Tibial nerve (tissue), 4 donors: ENCODE results near the gene SLX4IP. TPM values are rescaled to one million over a fixed set of nuclear protein-coding genes. Genes with fewer than 3 reads are reported as not detected.

Source experiments
- DNase-seq, 2 donors: peaks; one replicate each; pipeline ENCODE4 v3.0.0-alpha.2; 2019; ENCODE audit warnings: low spot score in 2 of 2
- H3K27ac ChIP-seq, 4 donors: fragments of 200-600 bp; sonication (generic) in 3 of 4; one replicate each; pipeline ENCODE4 v1.5.1; 2017 to 2019; ENCODE audit warnings: mild to moderate bottlenecking in 1 of 4
- H3K27me3 ChIP-seq, 2 donors: fragments of 200-600 bp; sonication (generic) in 1 of 2; one replicate each; pipeline versions ENCODE4 v1.5.1 to v1.6.0; 2017 to 2019
- H3K36me3 ChIP-seq, 3 donors: fragments of 200-600 bp; sonication (generic); one replicate each; pipeline ENCODE4 v1.5.1; 2018 to 2019
- H3K4me1 ChIP-seq, 4 donors: fragments of 200-600 bp; sonication (generic) in 3 of 4; one replicate each; pipeline ENCODE4 v1.5.1; 2017 to 2019
- H3K4me3 ChIP-seq, 4 donors: fragments of 200-600 bp; sonication (generic) in 3 of 4; one replicate each; pipeline ENCODE4 v1.5.1; 2017 to 2019; ENCODE audit warnings: mild to moderate bottlenecking in 1 of 4, moderate library complexity in 1 of 4
- H3K9me3 ChIP-seq, 4 donors: fragments of 200-600 bp; sonication (generic) in 3 of 4; one replicate each; pipeline ENCODE4 v1.5.1; 2017 to 2019
- CTCF ChIP-seq, 5 experiments: fragments of 200-600 bp in 3 of 5; fragments of 450-650 bp in 2 of 5; sonication (generic) in 3 of 5; IDR thresholded peaks; one replicate each; pipeline ENCODE4 v1.5.1; 2016 to 2019; ENCODE audit warnings: antibody characterized with exemption in 5 of 5, mild to moderate bottlenecking in 3 of 5, moderate library complexity in 2 of 5
- EP300 ChIP-seq, 2 donors: sonication (generic); formaldehyde crosslinking; IDR thresholded peaks; one replicate each; pipeline ENCODE4 v1.6.1; 2017; ENCODE audit warnings: antibody characterized with exemption in 2 of 2, mild to moderate bottlenecking in 1 of 2
- POLR2A ChIP-seq, 2 donors: fragments of 450-650 bp; IDR thresholded peaks; one replicate each; pipeline ENCODE4 v1.6.1; 2017; ENCODE audit warnings: antibody characterized with exemption in 2 of 2, mild to moderate bottlenecking in 2 of 2, moderate library complexity in 2 of 2
- WGBS, 2 donors: methylation state at CpG; one replicate each; pipeline ENCODE4 v1.1.5; 2018; 5-methylcytosine and 5-hydroxymethylcytosine counted together
- total RNA-seq, 4 donors: library from RNA; depleted of rRNA; stranded (reverse); fragments of >200 nt; gene quantifications; one replicate each; pipeline ENCODE4 v1.1.0, GENCODE V29; 2016

SLX4IP gene
- total RNA-seq, 4 donors from 2014 or later = 3.3 to 5.7 (median 3.5) TPM

GRCh38 chr20:10652660-10653261 is 217.7 kb downstream of the SLX4IP start:
- Histone ChIP-seq H3K9me3 (no peaks in the 10 kb centered on the region), H3K27me3 (no peaks in the 10 kb centered on the region), H3K36me3 (peaks cover 0 to 55% (median 2%) of the 10 kb centered on the region in 3 donors), H3K4me1 (peaks cover 0 to 83% (median 29%) of the 10 kb centered on the region in 4 donors), H3K27ac (peak overlapping the region; percentile 37 to 80 (median 64)), H3K4me3 (peak overlapping the region in 3 of 4 donors; percentile 8 to 41 (median 15))
- DNase-seq = no peak
- 24 to 32% methylated on average over 9 of the region's 9 CpGs for WGBS, 2 donors
- TF ChIP-seq CTCF (IDR thresholded peaks at IDR 0.05) (no peak), EP300 (IDR thresholded peaks at IDR 0.05) (peak in 1 of 2 donors; percentile 26)

- no peak for TF ChIP-seq CTCF (IDR thresholded peaks at IDR 0.05)
- TF ChIP-seq POLR2A (IDR thresholded peaks at IDR 0.05) = no peak
- TF ChIP-seq EP300 (IDR thresholded peaks at IDR 0.05) = no peak
- no peak for DNase-seq
- Histone ChIP-seq H3K27me3 (no peaks in the 10 kb centered on the region), H3K36me3 (peaks cover 0 to 53% (median 5%) of the 10 kb centered on the region in 3 donors), H3K9me3 (no peaks in the 10 kb centered on the region), H3K4me1 (peaks cover 0 to 78% (median 29%) of the 10 kb centered on the region in 4 donors), H3K27ac (peak overlapping the region; percentile 55 to 80 (median 68)), H3K4me3 (peak overlapping the region; percentile 8 to 41 (median 14))
- WGBS, 2 donors = 25 to 31% methylated on average over 13 of the region's 13 CpGs
Observed at GRCh38 chr20:10653599-10654249, 218.6 kb downstream of the SLX4IP start.

- no peaks in the 10 kb centered on the region for H3K9me3 ChIP-seq
- H3K4me3 ChIP-seq = peak overlapping the region in 2 of 4 donors; percentile 8 to 41
- no peak for TF ChIP-seq CTCF (IDR thresholded peaks at IDR 0.05)
- no peak for TF ChIP-seq EP300 (IDR thresholded peaks at IDR 0.05)
- TF ChIP-seq POLR2A (IDR thresholded peaks at IDR 0.05) = no peak
- no peaks in the 10 kb centered on the region for H3K27me3 ChIP-seq
- peaks cover 0 to 77% (median 29%) of the 10 kb centered on the region in 4 donors for H3K4me1 ChIP-seq
- H3K27ac ChIP-seq = peak overlapping the region; percentile 55 to 80 (median 68)
- DNase-seq = no peak
- peaks cover 0 to 48% (median 5%) of the 10 kb centered on the region in 3 donors for H3K36me3 ChIP-seq
Observed at GRCh38 chr20:10654250-10654610, 219.1 kb downstream of the SLX4IP start.

- Histone ChIP-seq H3K9me3 (no peaks in the 10 kb centered on the region), H3K36me3 (peaks cover 0 to 44% (median 5%) of the 10 kb centered on the region in 3 donors), H3K4me1 (peaks cover 0 to 75% (median 29%) of the 10 kb centered on the region in 4 donors), H3K27me3 (no peaks in the 10 kb centered on the region), H3K27ac (peak overlapping the region; percentile 55 to 80 (median 68)), H3K4me3 (no peak overlapping the region)
- DNase-seq = no peak
- TF ChIP-seq CTCF (IDR thresholded peaks at IDR 0.05) (no peak), POLR2A (IDR thresholded peaks at IDR 0.05) (no peak), EP300 (IDR thresholded peaks at IDR 0.05) (no peak)
- 53 to 57% methylated on average over 7 of the region's 7 CpGs for WGBS, 2 donors
Observed at GRCh38 chr20:10654630-10655029, 219.5 kb downstream of the SLX4IP start.
